Measurements from ENCODE around the gene CFAP57. TPM values are rescaled to one million over a fixed set of nuclear protein-coding genes. Genes with fewer than 3 reads are reported as not detected.

Gene CFAP57
- polyA plus RNA-seq, 1 donor from 2014 or later: 0.17 TPM

- TF ChIP-seq SMC3 (conservative IDR thresholded peaks at IDR 0.05; ENCODE audit: poor library complexity): no peak
- no peak for TF ChIP-seq RAD21 (conservative IDR thresholded peaks at IDR 0.05)
- no peak for TF ChIP-seq EZH2 (IDR thresholded peaks at IDR 0.05; ENCODE audit: borderline replicate concordance, insufficient read depth, low read length, poor library complexity, severe bottlenecking)
- TF ChIP-seq TAF1 (IDR thresholded peaks at IDR 0.05; ENCODE audit: low read depth): no peak
- no peak for TF ChIP-seq REST (IDR thresholded peaks at IDR 0.05; ENCODE audit: borderline replicate concordance)
- TF ChIP-seq MXI1 (conservative IDR thresholded peaks at IDR 0.05; ENCODE audit: poor library complexity, severe bottlenecking): no peak
- no peak for TF ChIP-seq EP300 (conservative IDR thresholded peaks at IDR 0.05; ENCODE audit: poor library complexity, severe bottlenecking)
- TF ChIP-seq, protein P1, sequence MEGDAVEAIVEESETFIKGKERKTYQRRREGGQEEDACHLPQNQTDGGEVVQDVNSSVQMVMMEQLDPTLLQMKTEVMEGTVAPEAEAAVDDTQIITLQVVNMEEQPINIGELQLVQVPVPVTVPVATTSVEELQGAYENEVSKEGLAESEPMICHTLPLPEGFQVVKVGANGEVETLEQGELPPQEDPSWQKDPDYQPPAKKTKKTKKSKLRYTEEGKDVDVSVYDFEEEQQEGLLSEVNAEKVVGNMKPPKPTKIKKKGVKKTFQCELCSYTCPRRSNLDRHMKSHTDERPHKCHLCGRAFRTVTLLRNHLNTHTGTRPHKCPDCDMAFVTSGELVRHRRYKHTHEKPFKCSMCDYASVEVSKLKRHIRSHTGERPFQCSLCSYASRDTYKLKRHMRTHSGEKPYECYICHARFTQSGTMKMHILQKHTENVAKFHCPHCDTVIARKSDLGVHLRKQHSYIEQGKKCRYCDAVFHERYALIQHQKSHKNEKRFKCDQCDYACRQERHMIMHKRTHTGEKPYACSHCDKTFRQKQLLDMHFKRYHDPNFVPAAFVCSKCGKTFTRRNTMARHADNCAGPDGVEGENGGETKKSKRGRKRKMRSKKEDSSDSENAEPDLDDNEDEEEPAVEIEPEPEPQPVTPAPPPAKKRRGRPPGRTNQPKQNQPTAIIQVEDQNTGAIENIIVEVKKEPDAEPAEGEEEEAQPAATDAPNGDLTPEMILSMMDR (IDR thresholded peaks at IDR 0.05; ENCODE audit: poor library complexity, severe bottlenecking): no peak
- TF ChIP-seq POLR2AphosphoS5 (IDR thresholded peaks at IDR 0.05): no peak
- H3K27me3 ChIP-seq (ENCODE audit: insufficient read depth, low read depth, low read length): no peaks in the 10 kb centered on the region
- no peaks in the 10 kb centered on the region for H4K20me1 ChIP-seq (ENCODE audit: insufficient read depth)
- H2AFZ ChIP-seq (ENCODE audit: low read depth, low read length): no peak overlapping the region
- no peaks in the 10 kb centered on the region for H3K9me2 ChIP-seq (ENCODE audit: insufficient read depth, low read length)
- no peak overlapping the region for H3K27ac ChIP-seq (ENCODE audit: low read length)
- no peak overlapping the region for H3K9ac ChIP-seq (ENCODE audit: low read length)
- H3K9me3 ChIP-seq (ENCODE audit: low read length): no peaks in the 10 kb centered on the region
- H3K36me3 ChIP-seq (ENCODE audit: insufficient read depth, low read length): no peaks in the 10 kb centered on the region
- H3K4me3 ChIP-seq (ENCODE audit: low read length): no peak overlapping the region
- H3F3A ChIP-seq (ENCODE audit: insufficient read depth, low read length, poor library complexity, severe bottlenecking): no peaks in the 10 kb centered on the region
- no peak overlapping the region for H3K4me2 ChIP-seq (ENCODE audit: low read length)
- no peaks in the 10 kb centered on the region for H3K79me2 ChIP-seq (replicated peaks; ENCODE audit: insufficient read depth, low read length)
These were observed 6.4 kb upstream of the CFAP57 start for GRCh38 chr1:43165765-43166164.

GRCh38 chr1:43171312-43171875 lies 736 bp upstream of the CFAP57 start:
- Histone ChIP-seq H4K20me1 (ENCODE audit: insufficient read depth) (no peaks in the 10 kb centered on the region), H3K4me2 (ENCODE audit: low read length) (peak overlapping the region; percentile 66), H3K27ac (ENCODE audit: low read length) (no peak overlapping the region), H3K79me2 (replicated peaks; ENCODE audit: insufficient read depth, low read length) (no peaks in the 10 kb centered on the region), H3K9me2 (ENCODE audit: insufficient read depth, low read length) (no peaks in the 10 kb centered on the region), H2AFZ (ENCODE audit: low read depth, low read length) (peak overlapping the region; percentile 74), H3F3A (ENCODE audit: insufficient read depth, low read length, poor library complexity, severe bottlenecking) (no peaks in the 10 kb centered on the region), H3K9me3 (ENCODE audit: low read length) (no peaks in the 10 kb centered on the region), H3K9ac (ENCODE audit: low read length) (peak overlapping the region; percentile 61), H3K27me3 (ENCODE audit: insufficient read depth, low read depth, low read length) (no peaks in the 10 kb centered on the region), H3K36me3 (ENCODE audit: insufficient read depth, low read length) (no peaks in the 10 kb centered on the region), H3K4me3 (ENCODE audit: low read length) (peak overlapping the region; percentile 97)
- TF ChIP-seq MXI1 (conservative IDR thresholded peaks at IDR 0.05; ENCODE audit: poor library complexity, severe bottlenecking) (no peak), EZH2 (IDR thresholded peaks at IDR 0.05; ENCODE audit: borderline replicate concordance, insufficient read depth, low read length, poor library complexity, severe bottlenecking) (no peak), SMC3 (conservative IDR thresholded peaks at IDR 0.05; ENCODE audit: poor library complexity) (no peak), EP300 (conservative IDR thresholded peaks at IDR 0.05; ENCODE audit: poor library complexity, severe bottlenecking) (no peak), REST (IDR thresholded peaks at IDR 0.05; ENCODE audit: borderline replicate concordance) (no peak), RAD21 (conservative IDR thresholded peaks at IDR 0.05) (no peak), TAF1 (IDR thresholded peaks at IDR 0.05; ENCODE audit: low read depth) (no peak), POLR2AphosphoS5 (IDR thresholded peaks at IDR 0.05) (no peak)
- TF ChIP-seq, protein P1 (IDR thresholded peaks at IDR 0.05; ENCODE audit: poor library complexity, severe bottlenecking): no peak

All from neural cell (in vitro differentiated cells).